T-helper 1 cell (primary cell): ENCODE data around the gene TSC2.

Experiments used
- DNase-seq, 5 donors: peaks; one replicate each; pipeline ENCODE4 v3.0.0-alpha.2; 2012 to 2020

TSC2 gene

GRCh38 chr16:2071454-2072202 lies 23.8 kb downstream of the TSC2 start:
- no peak for DNase-seq

- DNase-seq, result no peak
These were observed 25.1 kb downstream of the TSC2 start for GRCh38 chr16:2072926-2073325.

GRCh38 chr16:2074071-2074470 lies 26.3 kb downstream of the TSC2 start:
- no peak for DNase-seq

- DNase-seq, result no peak
These were observed 27.8 kb downstream of the TSC2 start for GRCh38 chr16:2075631-2076030.

- DNase-seq, result no peak
These were observed 28.5 kb downstream of the TSC2 start for GRCh38 chr16:2076072-2076865.

- no peak for DNase-seq
These were observed 29.2 kb downstream of the TSC2 start for GRCh38 chr16:2077016-2077415.

- no peak for DNase-seq
These were observed 29.9 kb downstream of the TSC2 start for GRCh38 chr16:2077696-2078095.

GRCh38 chr16:2078096-2078495 lies 30.3 kb downstream of the TSC2 start:
- DNase-seq, result no peak

GRCh38 chr16:2078691-2079090 lies 30.9 kb downstream of the TSC2 start:
- no peak for DNase-seq

GRCh38 chr16:2079311-2079800 lies 31.6 kb downstream of the TSC2 start:
- no peak for DNase-seq

GRCh38 chr16:2079991-2080390 lies 32.2 kb downstream of the TSC2 start:
- DNase-seq, result no peak

GRCh38 chr16:2081201-2082084 lies 33.7 kb downstream of the TSC2 start:
- no peak for DNase-seq

GRCh38 chr16:2082171-2082982 lies 34.6 kb downstream of the TSC2 start:
- no peak for DNase-seq

- DNase-seq, result no peak
These were observed 35.2 kb downstream of the TSC2 start for GRCh38 chr16:2082983-2083364.

GRCh38 chr16:2083409-2083808 lies 35.6 kb downstream of the TSC2 start:
- no peak for DNase-seq

- no peak for DNase-seq
These were observed 36.3 kb downstream of the TSC2 start for GRCh38 chr16:2083876-2084780.

- DNase-seq, result no peak
These were observed 37.3 kb downstream of the TSC2 start for GRCh38 chr16:2084895-2085625.

GRCh38 chr16:2085669-2086068 lies 37.9 kb downstream of the TSC2 start:
- DNase-seq, result no peak

- no peak for DNase-seq
These were observed 38.4 kb downstream of the TSC2 start for GRCh38 chr16:2086106-2086742.
